Muscle layer of duodenum (tissue), 2 donors: Measurements from ENCODE around the gene SLC2A9.

Experiments
- H3K27ac ChIP-seq: one replicate; pipeline ENCODE4 v1.7.0; 2013; ENCODE audit warnings: mild to moderate bottlenecking, low read length
- H3K27me3 ChIP-seq: one replicate; pipeline ENCODE4 v1.7.0; 2013; ENCODE audit warnings: low read depth, mild to moderate bottlenecking, control low read depth, low read length
- H3K36me3 ChIP-seq, 2 donors: one replicate each; pipeline ENCODE4 v1.7.0; 2013; ENCODE audit warnings: low read length in 2 of 2, control low read depth in 1 of 2, mild to moderate bottlenecking in 1 of 2; ENCODE audit not compliant: insufficient read depth in 2 of 2, control insufficient read depth in 1 of 2
- H3K4me1 ChIP-seq, 2 donors: one replicate each; pipeline ENCODE4 v1.7.0; 2013; ENCODE audit warnings: low read length in 2 of 2, mild to moderate bottlenecking in 2 of 2, control low read depth in 1 of 2, moderate library complexity in 1 of 2; ENCODE audit not compliant: insufficient read depth in 2 of 2, control insufficient read depth in 1 of 2
- H3K4me3 ChIP-seq, 2 donors: one replicate each; pipeline ENCODE4 v1.7.0; 2013; ENCODE audit warnings: low read length in 2 of 2, low read depth in 1 of 2, mild to moderate bottlenecking in 1 of 2
- H3K9me3 ChIP-seq, 2 donors: one replicate each; pipeline ENCODE4 v1.7.0; 2013; ENCODE audit warnings: low read length in 2 of 2, control low read depth in 1 of 2, mild to moderate bottlenecking in 1 of 2; ENCODE audit not compliant: control insufficient read depth in 1 of 2
- donor health status: healthy.

SLC2A9 gene

DNA sequence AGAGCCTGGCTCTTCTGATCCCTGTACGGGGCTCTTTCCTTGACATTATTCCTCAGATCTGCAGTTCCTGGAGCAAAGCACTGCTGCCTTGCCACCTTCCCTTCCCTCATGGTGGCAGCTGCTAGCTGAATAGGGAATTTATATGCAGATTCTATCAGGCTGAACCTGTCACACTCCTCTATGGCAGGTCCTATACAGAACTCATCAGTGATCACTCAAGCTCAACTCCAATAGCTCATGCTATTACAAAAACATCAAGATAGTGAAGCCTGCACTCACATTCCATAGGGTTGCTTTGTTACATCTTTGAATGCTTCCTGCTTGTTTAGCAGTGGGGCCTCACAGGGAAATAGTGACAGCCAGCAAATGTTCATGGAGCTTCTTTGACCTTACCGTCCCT lies 71.7 kb downstream of the SLC2A9 start:
- H3K27ac ChIP-seq: no peak overlapping the region
- no peaks in the 10 kb centered on the region for H3K36me3 ChIP-seq
- H3K27me3 ChIP-seq: no peaks in the 10 kb centered on the region
- H3K4me3 ChIP-seq: no peak overlapping the region
- H3K9me3 ChIP-seq: no peaks in the 10 kb centered on the region
- no peaks in the 10 kb centered on the region for H3K4me1 ChIP-seq

DNA sequence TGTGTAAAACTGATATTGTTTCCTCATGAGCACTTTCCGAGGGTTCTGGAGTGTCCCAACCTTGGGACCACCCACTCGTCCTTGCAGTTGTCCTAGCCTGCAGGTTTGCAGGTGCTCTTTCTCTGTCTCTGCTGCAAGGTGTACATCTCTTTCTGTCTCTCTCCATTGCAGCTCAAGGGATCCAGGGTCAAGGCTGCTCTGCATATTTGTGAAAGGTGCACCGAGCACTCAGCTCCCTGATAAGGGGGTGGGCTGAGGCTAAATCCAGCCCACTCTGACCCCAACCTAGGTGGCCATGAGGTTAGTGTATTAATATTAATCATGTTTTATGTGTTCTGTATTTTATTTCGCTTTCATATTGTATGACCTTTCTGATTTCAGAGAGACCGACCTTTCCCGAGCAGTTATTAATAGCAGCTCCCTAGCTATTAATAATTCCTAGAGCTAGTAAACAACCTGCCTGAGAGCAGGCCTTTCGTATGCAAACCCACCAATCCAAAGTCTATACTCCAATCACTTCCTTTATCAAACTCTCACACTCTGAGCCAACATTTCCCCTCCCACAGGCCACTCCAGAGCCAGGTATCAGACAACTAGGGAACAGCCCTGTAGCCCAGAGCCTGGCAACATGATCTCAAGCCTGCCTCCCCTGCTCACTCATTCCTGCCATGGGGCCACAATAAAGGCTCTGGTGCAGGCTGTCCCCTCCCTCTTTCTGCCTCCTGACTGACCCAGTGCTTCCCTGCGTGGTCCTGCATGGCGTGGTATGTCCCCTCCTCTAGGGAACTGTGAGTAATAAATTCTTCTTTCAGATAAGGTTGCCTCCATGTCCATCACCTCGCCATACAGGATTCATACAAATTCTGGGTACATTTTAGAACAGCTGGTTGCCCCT lies 73.9 kb downstream of the SLC2A9 start:
- H3K36me3 ChIP-seq: no peaks in the 10 kb centered on the region
- H3K27ac ChIP-seq: no peak overlapping the region
- no peak overlapping the region for H3K4me3 ChIP-seq
- H3K4me1 ChIP-seq: no peaks in the 10 kb centered on the region
- no peaks in the 10 kb centered on the region for H3K27me3 ChIP-seq
- no peaks in the 10 kb centered on the region for H3K9me3 ChIP-seq

GRCh38 chr4:9946170-9946569 lies 75.1 kb downstream of the SLC2A9 start:
- Histone ChIP-seq H3K27me3 (no peaks in the 10 kb centered on the region), H3K4me1 (no peaks in the 10 kb centered on the region), H3K4me3 (no peak overlapping the region), H3K27ac (no peak overlapping the region), H3K9me3 (no peaks in the 10 kb centered on the region), H3K36me3 (peaks cover 0 to 3% of the 10 kb centered on the region in 2 donors)

GRCh38 chr4:9944431-9945425 lies 76.6 kb downstream of the SLC2A9 start:
- peaks cover 0 to 3% of the 10 kb centered on the region in 2 donors for H3K36me3 ChIP-seq

GRCh38 chr4:9943761-9944160 lies 77.5 kb downstream of the SLC2A9 start:
- no peak overlapping the region for H3K4me3 ChIP-seq
- H3K36me3 ChIP-seq: peaks cover 0 to 3% of the 10 kb centered on the region in 2 donors
- no peaks in the 10 kb centered on the region for H3K27me3 ChIP-seq
- H3K9me3 ChIP-seq: no peaks in the 10 kb centered on the region
- H3K27ac ChIP-seq: no peak overlapping the region
- H3K4me1 ChIP-seq: no peaks in the 10 kb centered on the region

More at GRCh38 chr4:9944431-9945425, 76.6 kb downstream of the SLC2A9 start:
- no peak overlapping the region for H3K4me3 ChIP-seq
- no peaks in the 10 kb centered on the region for H3K9me3 ChIP-seq
- no peaks in the 10 kb centered on the region for H3K27me3 ChIP-seq
- no peak overlapping the region for H3K27ac ChIP-seq
- no peaks in the 10 kb centered on the region for H3K4me1 ChIP-seq

- Histone ChIP-seq H3K9me3 (no peaks in the 10 kb centered on the region), H3K4me1 (no peaks in the 10 kb centered on the region), H3K4me3 (no peak overlapping the region), H3K36me3 (peaks cover 0 to 3% of the 10 kb centered on the region in 2 donors), H3K27me3 (no peaks in the 10 kb centered on the region), H3K27ac (no peak overlapping the region)
Observed at GRCh38 chr4:9942921-9943600, 78.2 kb downstream of the SLC2A9 start.

GRCh38 chr4:9942139-9942538 lies 79.2 kb downstream of the SLC2A9 start:
- Histone ChIP-seq H3K27me3 (no peaks in the 10 kb centered on the region), H3K4me3 (no peak overlapping the region), H3K9me3 (no peaks in the 10 kb centered on the region), H3K4me1 (no peaks in the 10 kb centered on the region), H3K36me3 (peaks cover 0 to 3% of the 10 kb centered on the region in 2 donors), H3K27ac (no peak overlapping the region)

- Histone ChIP-seq H3K9me3 (no peaks in the 10 kb centered on the region), H3K27ac (no peak overlapping the region), H3K4me1 (no peaks in the 10 kb centered on the region), H3K27me3 (no peaks in the 10 kb centered on the region), H3K4me3 (no peak overlapping the region), H3K36me3 (peaks cover 0 to 3% of the 10 kb centered on the region in 2 donors)
Observed at GRCh38 chr4:9940041-9940440, 81.3 kb downstream of the SLC2A9 start.

- H3K27ac ChIP-seq: no peak overlapping the region
- H3K4me3 ChIP-seq: no peak overlapping the region
- no peaks in the 10 kb centered on the region for H3K4me1 ChIP-seq
- H3K36me3 ChIP-seq: peaks cover 0 to 3% of the 10 kb centered on the region in 2 donors
- no peaks in the 10 kb centered on the region for H3K9me3 ChIP-seq
- H3K27me3 ChIP-seq: no peaks in the 10 kb centered on the region
Observed at GRCh38 chr4:9938933-9939332, 82.4 kb downstream of the SLC2A9 start.

GRCh38 chr4:9937078-9937477 lies 84.2 kb downstream of the SLC2A9 start:
- peaks cover 0 to 3% of the 10 kb centered on the region in 2 donors for H3K36me3 ChIP-seq

More at GRCh38 chr4:9937078-9937477, 84.2 kb downstream of the SLC2A9 start:
- Histone ChIP-seq H3K9me3 (no peaks in the 10 kb centered on the region), H3K4me1 (no peaks in the 10 kb centered on the region), H3K27ac (no peak overlapping the region), H3K27me3 (no peaks in the 10 kb centered on the region), H3K4me3 (no peak overlapping the region)
